Measurements from ENCODE around the gene PUM1. TPM values are rescaled to one million over a fixed set of nuclear protein-coding genes. Genes with fewer than 3 reads are reported as not detected.

PUM1 gene
- total and polyA plus RNA-seq, 2 of the 4 experiments (the other 2 are of a cell fraction): 75.4 to 137 TPM

DNA sequence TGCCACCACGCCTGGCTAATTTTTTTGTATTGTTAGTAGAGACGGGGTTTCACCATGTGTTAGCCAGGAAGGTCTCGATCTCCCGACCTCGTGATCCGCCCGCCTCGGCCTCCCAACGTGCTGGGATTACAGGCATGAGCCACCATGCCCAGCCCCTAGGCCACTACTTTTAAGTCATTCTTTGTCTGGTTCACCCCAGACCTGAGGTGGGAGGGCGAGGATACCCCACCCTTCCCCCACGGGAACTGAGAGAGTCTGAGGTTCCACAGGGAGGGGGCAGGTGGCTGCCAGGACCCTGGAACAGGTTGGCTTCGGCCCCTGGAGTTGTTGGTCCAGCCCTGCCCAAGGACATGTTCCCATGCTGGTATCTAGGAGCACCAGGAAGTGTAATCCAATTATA is 149.2 kb downstream of the PUM1 start:
- Histone ChIP-seq H2AFZ (replicated peaks; ENCODE audit: low read length, poor library complexity) (no peak overlapping the region), H3K4ac (ENCODE audit: low read depth, low read length) (no peak overlapping the region), H4K20me1 (ENCODE audit: insufficient read depth, low read length) (no peaks in the 10 kb centered on the region), H4K8ac (ENCODE audit: low read depth in 2 of 2, low read length in 2 of 2) (no peak overlapping the region), H3K23ac (ENCODE audit: low read depth, low read length) (no peak overlapping the region), H2BK5ac (ENCODE audit: low read depth, low read length, poor library complexity, severe bottlenecking) (no peak overlapping the region), H3K4me1 (ENCODE audit: control insufficient read depth, insufficient read depth, low read length) (0 out of 2 replicates have a peak, but pooled peaks cover 1% of the 10 kb centered on the region), H3K4me2 (ENCODE audit: low read depth, low read length) (no peak overlapping the region), H4K5ac (ENCODE audit: low read depth, low read length) (no peak overlapping the region), H3K27ac (ENCODE audit: insufficient read depth, low read length) (no peak overlapping the region), H2BK120ac (ENCODE audit: low read depth, low read length) (no peak overlapping the region), H3K9ac (ENCODE audit: low read depth, low read length) (no peak overlapping the region), H3K14ac (replicated peaks; ENCODE audit: low read depth, low read length) (no peak overlapping the region), H3K9me1 (ENCODE audit: insufficient read depth, low read length) (peaks cover 2% of the 10 kb centered on the region; the same call in 1 of the 2 replicates), H4K91ac (ENCODE audit: insufficient read depth, low read depth, low read length) (no peak overlapping the region), H3K36me3 (ENCODE audit: control insufficient read depth, insufficient read depth, low read length) (no peaks in the 10 kb centered on the region), H3K79me1 (ENCODE audit: low read depth in 1 of 2, low read length in 2 of 2) (no peaks in the 10 kb centered on the region), H3K9me3 (ENCODE audit: control insufficient read depth, insufficient read depth, low read length) (no peaks in the 10 kb centered on the region), H3K18ac (ENCODE audit: low read depth, low read length) (no peak overlapping the region), H3K4me3 (ENCODE audit: insufficient read depth, low read depth, low read length) (no peak overlapping the region), H2AK5ac (ENCODE audit: low read depth, low read length) (no peak overlapping the region), H2BK20ac (ENCODE audit: low read depth, low read length) (no peak overlapping the region), H3K27me3 (ENCODE audit: control insufficient read depth, insufficient read depth, low read length) (no peaks in the 10 kb centered on the region), H2BK15ac (ENCODE audit: low read depth, low read length) (no peak overlapping the region), H3K56ac (ENCODE audit: extremely low read depth, insufficient read depth, low read length) (no peak overlapping the region), H2AK9ac (replicated peaks; ENCODE audit: low read depth, low read length, poor library complexity) (no peak overlapping the region)
- ChIA-PET POLR2A (ENCODE audit: unreplicated experiment) (no interaction called here), CTCF (interaction anchor here (0.9 kb wide), 1 partner anchor 115 kb away, joined by 3 read pairs; no protein-coding TSS in a partner anchor)
- no CpG with 5 or more reads among the region's 12 CpGs for WGBS, 2 experiments (ENCODE audit: extremely low coverage in 2 of 2, insufficient read length in 1 of 2)
- dilution Hi-C loops (cut with HindIII; ENCODE audit: low sequenced_read_pairs, unreplicated experiment): loop anchor here (25.0 kb wide), 1 partner anchor 104 kb away; no protein-coding TSS in a partner anchor
- TF ChIP-seq CEBPB (IDR thresholded peaks at IDR 0.05; ENCODE audit: low read depth, low read length) (no peak), SMC3 (IDR thresholded peaks at IDR 0.05; ENCODE audit: low read depth, low read length) (no peak), USF2 (IDR thresholded peaks at IDR 0.05; ENCODE audit: low read depth, low read length) (no peak), CTCF (conservative IDR thresholded peaks at IDR 0.05; ENCODE audit: low read depth, low read length) (no peak), BHLHE40 (IDR thresholded peaks at IDR 0.05; ENCODE audit: low read depth, low read length) (no peak), MXI1 (IDR thresholded peaks at IDR 0.05; ENCODE audit: borderline replicate concordance, low read depth, low read length) (no peak), NFE2L2 (IDR thresholded peaks at IDR 0.05; ENCODE audit: low read depth, low read length) (no peak), CHD1 (IDR thresholded peaks at IDR 0.05; ENCODE audit: low read depth, low read length) (no peak), FOS (IDR thresholded peaks at IDR 0.05; ENCODE audit: low read depth, low read length) (no peak), MAFK (IDR thresholded peaks at IDR 0.05; ENCODE audit: low read depth, low read length) (no peak)
- intact Hi-C loops (cut with micrococcal nuclease): no loop called here
- ATAC-seq (ENCODE audit: low read depth) (no peak), DNase-seq (no peak)
- BruUV-seq (replicated peaks): no TSS peak
- in situ Hi-C loops (cut with MboI; ENCODE audit: low sequenced_read_pairs): no loop called here

All from IMR-90 (cell line).